Stimulated activated CD4-positive, alpha-beta T cell treated with anti-CD3 and anti-CD28 coated beads, Interleukin-2, amount 100 ng/mL, for 4 hours (primary cell): Measurements from ENCODE around the gene ZNF124.

Experiments
- DNase-seq: peaks from one replicate; pipeline ENCODE4 v3.0.0-alpha.2; 2020; ENCODE audit warnings: low read depth

The ZNF124 gene

GRCh38 chr1:247113094-247113497 lies 58.7 kb downstream of the ZNF124 start:
- DNase-seq: no peak

- no peak for DNase-seq
Measured at GRCh38 chr1:247112479-247112781, 59.4 kb downstream of the ZNF124 start.

- DNase-seq: no peak
Measured at GRCh38 chr1:247111700-247112478, 59.9 kb downstream of the ZNF124 start.

GRCh38 chr1:247111259-247111699 lies 60.5 kb downstream of the ZNF124 start:
- no peak for DNase-seq

GRCh38 chr1:247110627-247111258 lies 61.1 kb downstream of the ZNF124 start:
- peak; percentile 44 for DNase-seq

- DNase-seq: no peak
Measured at GRCh38 chr1:247107694-247108093, 64.1 kb downstream of the ZNF124 start.

- no peak for DNase-seq
Measured at GRCh38 chr1:247105966-247106365, 65.9 kb downstream of the ZNF124 start.
